Muscle of leg (tissue), 11 donors: ENCODE results near the gene ANK2. TPM values are rescaled to one million over a fixed set of nuclear protein-coding genes. Genes with fewer than 3 reads are reported as not detected.

Source experiments
- DNase-seq: peaks from one replicate; pipeline ENCODE4 v3.0.0; 2013
- H3K27ac ChIP-seq: one replicate; pipeline ENCODE4 v1.5.1; 2013; ENCODE audit warnings: mild to moderate bottlenecking, low read length, control low read depth
- H3K27me3 ChIP-seq: one replicate; pipeline ENCODE4 v1.6.1; 2013; ENCODE audit warnings: low read length; ENCODE audit not compliant: control insufficient read depth, insufficient read depth
- H3K36me3 ChIP-seq: one replicate; pipeline ENCODE4 v1.6.1; 2013; ENCODE audit warnings: low read length; ENCODE audit not compliant: control insufficient read depth, insufficient read depth
- H3K4me1 ChIP-seq: one replicate; pipeline ENCODE4 v1.6.1; 2013; ENCODE audit warnings: low read length; ENCODE audit not compliant: control insufficient read depth, insufficient read depth
- H3K4me3 ChIP-seq: one replicate; pipeline ENCODE4 v1.5.1; 2013; ENCODE audit warnings: low read length, control low read depth
- H3K9me3 ChIP-seq: replicated peaks from 2 replicates; pipeline ENCODE4 v1.6.1; 2013; ENCODE audit warnings: low read depth, low read length; ENCODE audit not compliant: control insufficient read depth
- WGBS: methylation state at CpG from one replicate; pipeline ENCODE4 v1.1.5; 2013; ENCODE audit warnings: missing lambda C conversion rate; ENCODE audit not compliant: insufficient coverage; 5-methylcytosine and 5-hydroxymethylcytosine counted together
- polyA plus RNA-seq, 8 donors: library from polyadenylated mRNA; unstranded; fragments of 120-200 nt; gene quantifications; one replicate each; pipeline versions ENCODE4 v1.2.1 to v1.2.3, GENCODE V29; 2013; ENCODE audit warnings: inconsistent platforms in 1 of 8, low replicate concordance in 1 of 8; ENCODE audit not compliant: insufficient read length in 8 of 8, insufficient read depth in 1 of 8
- total RNA-seq: library from RNA; stranded (reverse); fragments of 120-200 nt; gene quantifications from one replicate; pipeline ENCODE4 v1.2.4, GENCODE V29; 2013

ANK2 gene
- total and polyA plus RNA-seq, 9 donors = 160 to 285 (median 233) TPM

- H3K36me3 ChIP-seq = no peaks in the 10 kb centered on the region
- H3K9me3 ChIP-seq = no peaks in the 10 kb centered on the region
- H3K27ac ChIP-seq = no peak overlapping the region
- no peaks in the 10 kb centered on the region for H3K27me3 ChIP-seq
- H3K4me3 ChIP-seq = no peak overlapping the region
- no peak for DNase-seq
- no CpG with 5 or more reads among the region's 1 CpG for WGBS
- no peaks in the 10 kb centered on the region for H3K4me1 ChIP-seq
Observed at GRCh38 chr4:113083346-113083745, 33.9 kb downstream of the ANK2 start.

DNA sequence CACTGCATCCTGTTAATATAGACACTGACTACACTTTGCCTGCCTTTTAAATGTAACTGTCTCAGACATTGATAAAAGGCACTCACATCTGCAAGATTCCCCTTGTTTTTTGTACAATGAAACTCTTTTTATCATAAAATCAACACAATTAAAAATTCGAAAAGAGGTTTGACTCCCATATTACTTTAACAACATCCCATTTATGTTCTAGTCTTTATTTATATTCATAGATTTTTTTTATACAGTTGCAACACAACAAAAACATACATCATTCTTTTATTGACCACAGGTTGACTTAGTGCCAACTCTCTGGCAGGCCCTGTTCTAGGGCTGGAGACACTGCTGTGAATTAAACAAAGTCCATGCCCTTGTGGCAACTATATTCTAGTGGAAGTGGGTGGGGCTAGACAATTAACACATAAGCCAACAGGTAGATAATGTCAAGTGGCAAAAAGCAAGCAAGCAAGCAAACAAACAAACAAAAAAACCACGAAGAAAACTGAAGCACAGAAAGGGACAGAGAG lies 36.8 kb downstream of the ANK2 start:
- Histone ChIP-seq H3K27ac (no peak overlapping the region), H3K4me3 (no peak overlapping the region), H3K27me3 (no peaks in the 10 kb centered on the region), H3K36me3 (no peaks in the 10 kb centered on the region), H3K9me3 (no peaks in the 10 kb centered on the region), H3K4me1 (no peaks in the 10 kb centered on the region)
- no peak for DNase-seq
- WGBS = no CpG with 5 or more reads among the region's 2 CpGs

GRCh38 chr4:113088050-113088449 lies 38.6 kb downstream of the ANK2 start:
- H3K4me1 ChIP-seq = no peaks in the 10 kb centered on the region
- H3K27me3 ChIP-seq = no peaks in the 10 kb centered on the region
- no peak overlapping the region for H3K27ac ChIP-seq
- no peak overlapping the region for H3K4me3 ChIP-seq
- H3K9me3 ChIP-seq = no peaks in the 10 kb centered on the region
- no peaks in the 10 kb centered on the region for H3K36me3 ChIP-seq
- no CpG with 5 or more reads among the region's 1 CpG for WGBS
- DNase-seq = no peak

GRCh38 chr4:113090954-113091353 lies 41.5 kb downstream of the ANK2 start:
- no peak overlapping the region for H3K4me3 ChIP-seq
- no peaks in the 10 kb centered on the region for H3K4me1 ChIP-seq
- no peaks in the 10 kb centered on the region for H3K9me3 ChIP-seq
- DNase-seq = no peak
- H3K27me3 ChIP-seq = no peaks in the 10 kb centered on the region
- no peak overlapping the region for H3K27ac ChIP-seq
- no peaks in the 10 kb centered on the region for H3K36me3 ChIP-seq

- Histone ChIP-seq H3K36me3 (no peaks in the 10 kb centered on the region), H3K4me3 (no peak overlapping the region), H3K27me3 (no peaks in the 10 kb centered on the region), H3K27ac (no peak overlapping the region), H3K4me1 (no peaks in the 10 kb centered on the region), H3K9me3 (no peaks in the 10 kb centered on the region)
- DNase-seq = no peak
- 79% methylated on average over 3 of the region's 5 CpGs for WGBS
Observed at GRCh38 chr4:113094331-113094730, 44.9 kb downstream of the ANK2 start.

GRCh38 chr4:113094802-113095201 lies 45.3 kb downstream of the ANK2 start:
- Histone ChIP-seq H3K4me1 (no peaks in the 10 kb centered on the region), H3K36me3 (no peaks in the 10 kb centered on the region), H3K4me3 (no peak overlapping the region), H3K9me3 (no peaks in the 10 kb centered on the region), H3K27me3 (no peaks in the 10 kb centered on the region), H3K27ac (no peak overlapping the region)
- no peak for DNase-seq

DNA sequence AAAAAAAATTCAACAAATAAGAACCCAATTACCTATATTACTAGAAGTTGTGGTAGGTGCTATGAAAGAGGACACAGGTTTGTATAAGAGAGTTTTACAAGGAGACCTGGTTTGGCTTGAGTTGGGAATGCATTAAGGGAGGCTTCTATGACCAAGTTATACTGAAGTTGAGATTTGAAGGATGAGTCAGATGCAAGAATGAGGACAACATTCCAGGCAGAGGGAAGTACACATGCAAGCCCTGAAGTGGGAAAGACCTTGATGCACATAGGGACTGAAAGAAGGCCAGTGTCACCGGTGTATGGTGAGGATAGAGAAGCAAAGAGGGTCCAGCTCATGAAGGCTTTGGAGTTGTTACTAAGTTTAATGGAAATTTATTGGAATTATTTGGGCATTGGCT lies 52.2 kb downstream of the ANK2 start:
- no peak for DNase-seq
- Histone ChIP-seq H3K4me1 (no peaks in the 10 kb centered on the region), H3K9me3 (no peaks in the 10 kb centered on the region), H3K36me3 (no peaks in the 10 kb centered on the region), H3K27me3 (no peaks in the 10 kb centered on the region), H3K4me3 (no peak overlapping the region), H3K27ac (no peak overlapping the region)
- 100% methylated on average over 1 of the region's 1 CpG for WGBS

DNA sequence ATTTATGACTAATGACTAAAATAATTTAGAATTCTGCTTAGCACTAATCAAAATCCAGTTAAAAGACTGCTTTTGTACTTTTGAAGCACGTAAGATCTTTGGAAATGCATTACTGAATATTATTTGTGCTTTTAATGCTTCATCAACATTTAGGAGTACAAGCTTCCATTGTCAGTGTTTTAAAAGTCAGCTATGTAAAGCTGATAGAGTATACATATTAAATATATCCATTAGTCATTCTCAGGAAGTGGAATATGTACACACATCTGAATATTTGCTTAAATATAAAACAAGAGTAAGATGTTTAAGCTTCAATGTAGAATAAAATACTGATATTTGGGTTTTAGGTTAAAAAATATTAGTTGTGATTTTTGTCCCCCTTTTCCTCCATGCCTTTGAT lies 54.1 kb downstream of the ANK2 start:
- H3K4me1 ChIP-seq = no peaks in the 10 kb centered on the region
- WGBS = no CpG with 5 or more reads among the region's 1 CpG

GRCh38 chr4:113106108-113106507 lies 56.7 kb downstream of the ANK2 start:
- no peak overlapping the region for H3K4me3 ChIP-seq
- H3K9me3 ChIP-seq = no peaks in the 10 kb centered on the region
- peak overlapping the region; percentile 60 for H3K27ac ChIP-seq
- no peaks in the 10 kb centered on the region for H3K4me1 ChIP-seq
- H3K27me3 ChIP-seq = no peaks in the 10 kb centered on the region
- H3K36me3 ChIP-seq = no peaks in the 10 kb centered on the region
- peak; percentile 86 for DNase-seq

More for the DNA sequence above, 54.1 kb downstream of the ANK2 start:
- Histone ChIP-seq H3K4me3 (no peak overlapping the region), H3K27ac (no peak overlapping the region), H3K27me3 (no peaks in the 10 kb centered on the region), H3K36me3 (no peaks in the 10 kb centered on the region), H3K9me3 (no peaks in the 10 kb centered on the region)
- no peak for DNase-seq

DNA sequence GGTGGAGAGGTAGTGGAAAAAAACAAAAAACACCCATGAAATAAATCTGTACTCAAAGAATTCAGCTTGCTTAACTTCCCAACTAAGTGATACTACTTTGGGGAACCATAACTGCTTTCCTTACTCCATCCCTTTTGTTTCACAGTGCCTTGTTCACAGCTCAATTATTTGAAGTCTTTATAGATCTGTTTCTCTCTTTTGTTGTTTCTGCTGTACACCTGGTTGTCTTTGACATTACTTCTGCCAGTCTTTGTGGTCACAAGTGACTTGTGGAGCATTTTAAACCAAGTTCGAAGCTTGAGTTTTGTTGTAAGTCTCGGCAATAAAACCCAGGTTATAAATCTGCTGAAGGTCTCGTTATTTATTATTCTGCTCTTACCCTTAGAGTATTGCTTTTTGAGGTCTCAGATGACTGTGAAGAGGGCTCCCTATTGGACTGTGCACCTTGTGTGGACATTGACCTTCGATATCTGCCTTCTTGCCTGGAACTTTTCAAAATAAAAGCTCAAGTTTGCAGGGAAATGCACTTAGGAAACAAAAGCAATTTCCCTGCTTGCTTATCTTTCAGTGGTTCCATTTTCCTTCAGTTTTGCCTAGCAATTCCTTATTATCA lies 59.8 kb downstream of the ANK2 start:
- H3K9me3 ChIP-seq = no peaks in the 10 kb centered on the region
- no peaks in the 10 kb centered on the region for H3K27me3 ChIP-seq
- WGBS = 0% methylated on average over 1 of the region's 4 CpGs
- H3K27ac ChIP-seq = no peak overlapping the region
- DNase-seq = no peak
- no peak overlapping the region for H3K4me3 ChIP-seq
- peaks cover 7% of the 10 kb centered on the region for H3K4me1 ChIP-seq
- H3K36me3 ChIP-seq = no peaks in the 10 kb centered on the region
